IPS-18a (cell line): ENCODE results near the gene BTNL9.
A peak's percentile ranks its signal among the peaks of the same experiment; 100 is the strongest.

Experiments
- H3K27ac ChIP-seq: one replicate; pipeline ENCODE4 v1.5.1; 2013; ENCODE audit warnings: low read length
- H3K27me3 ChIP-seq: one replicate; pipeline ENCODE4 v1.6.1; 2013; ENCODE audit warnings: mild to moderate bottlenecking, low read length; ENCODE audit not compliant: control insufficient read depth, insufficient read depth
- H3K36me3 ChIP-seq: one replicate; pipeline ENCODE4 v1.6.1; 2013; ENCODE audit warnings: low read depth, low read length; ENCODE audit not compliant: control insufficient read depth
- H3K4me1 ChIP-seq: one replicate; pipeline ENCODE4 v1.6.1; 2013; ENCODE audit warnings: low read depth, low read length; ENCODE audit not compliant: control insufficient read depth
- H3K4me3 ChIP-seq: one replicate; pipeline ENCODE4 v1.5.1; 2013; ENCODE audit warnings: low read length
- H3K9ac ChIP-seq: one replicate; pipeline ENCODE4 v1.6.1; 2013; ENCODE audit warnings: mild to moderate bottlenecking, low read length, moderate library complexity
- H3K9me3 ChIP-seq: one replicate; pipeline ENCODE4 v1.6.1; 2013; ENCODE audit warnings: low read depth, low read length; ENCODE audit not compliant: control insufficient read depth

BTNL9 gene

GRCh38 chr5:181028032-181028819 lies 11.8 kb upstream of the BTNL9 start:
- Histone ChIP-seq H3K4me3 (peak overlapping the region; percentile 68), H3K27ac (no peak overlapping the region), H3K27me3 (no peaks in the 10 kb centered on the region), H3K4me1 (peaks cover 10% of the 10 kb centered on the region), H3K36me3 (no peaks in the 10 kb centered on the region), H3K9me3 (no peaks in the 10 kb centered on the region), H3K9ac (no peak overlapping the region)

- H3K9me3 ChIP-seq = no peaks in the 10 kb centered on the region
- no peaks in the 10 kb centered on the region for H3K27me3 ChIP-seq
- H3K27ac ChIP-seq = no peak overlapping the region
- H3K4me3 ChIP-seq = no peak overlapping the region
- no peak overlapping the region for H3K9ac ChIP-seq
- peaks cover 15% of the 10 kb centered on the region for H3K4me1 ChIP-seq
- no peaks in the 10 kb centered on the region for H3K36me3 ChIP-seq
Measured at GRCh38 chr5:181031716-181032115, 8.3 kb upstream of the BTNL9 start.

- no peak overlapping the region for H3K9ac ChIP-seq
- no peak overlapping the region for H3K4me3 ChIP-seq
- H3K27me3 ChIP-seq = no peaks in the 10 kb centered on the region
- no peaks in the 10 kb centered on the region for H3K9me3 ChIP-seq
- H3K27ac ChIP-seq = no peak overlapping the region
- no peaks in the 10 kb centered on the region for H3K36me3 ChIP-seq
- H3K4me1 ChIP-seq = peaks cover 4% of the 10 kb centered on the region
Measured at GRCh38 chr5:181035991-181036815, 3.9 kb upstream of the BTNL9 start.

DNA sequence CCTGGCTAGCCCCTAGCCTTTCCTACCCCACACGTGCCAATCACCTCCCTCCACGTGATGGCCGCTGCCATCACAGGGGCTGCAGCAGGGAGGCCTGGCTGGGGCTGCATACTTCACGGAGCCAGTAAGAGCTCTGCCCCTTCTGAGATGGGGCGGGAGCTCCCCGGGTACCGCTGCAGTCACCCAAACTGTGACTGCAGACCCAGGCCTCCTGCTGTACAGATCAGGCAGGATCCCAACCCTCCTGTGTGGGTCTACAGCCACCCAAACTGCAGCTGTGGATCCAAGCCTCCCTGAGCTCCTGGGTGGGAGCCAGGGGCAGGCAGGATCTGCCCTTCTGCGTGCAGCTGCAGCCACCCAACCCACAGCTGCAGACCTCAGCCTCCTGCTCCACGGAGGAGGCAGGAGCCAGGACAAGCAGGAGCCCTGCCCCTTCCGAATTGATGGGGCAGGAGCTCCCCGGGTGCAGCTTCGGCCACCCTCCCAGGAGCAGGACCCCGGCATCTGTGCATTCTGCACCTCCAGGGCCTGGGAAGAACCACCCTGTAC lies 3.2 kb upstream of the BTNL9 start:
- peaks cover 4% of the 10 kb centered on the region for H3K4me1 ChIP-seq
- H3K36me3 ChIP-seq = no peaks in the 10 kb centered on the region
- no peak overlapping the region for H3K4me3 ChIP-seq
- H3K27me3 ChIP-seq = no peaks in the 10 kb centered on the region
- no peaks in the 10 kb centered on the region for H3K9me3 ChIP-seq
- no peak overlapping the region for H3K27ac ChIP-seq
- no peak overlapping the region for H3K9ac ChIP-seq

DNA sequence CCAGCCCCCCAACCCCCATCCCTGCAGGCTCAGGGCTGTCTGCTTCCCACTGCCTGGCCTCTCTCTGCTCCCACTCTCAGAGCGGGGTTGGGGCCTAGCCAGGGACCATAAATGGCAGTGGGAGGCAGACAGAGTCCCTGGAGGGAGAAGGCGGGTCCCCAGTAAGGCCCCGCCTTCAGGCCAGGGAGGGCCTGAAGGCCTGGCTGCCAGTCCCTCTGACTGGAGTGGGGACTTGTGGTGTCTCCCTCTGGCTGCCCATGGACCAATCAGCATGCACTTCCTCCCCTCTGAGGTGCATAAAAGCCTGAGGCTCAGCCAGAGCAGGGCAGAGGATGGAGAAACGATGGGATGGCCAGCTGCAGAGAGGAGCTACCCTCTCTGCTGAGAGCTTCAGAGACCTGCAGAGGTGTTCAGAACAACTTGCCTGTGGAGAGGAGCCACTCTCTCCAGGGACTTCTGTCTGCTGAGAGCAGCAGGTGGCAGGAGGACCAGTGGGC lies 2.7 kb upstream of the BTNL9 start:
- H3K4me1 ChIP-seq = peaks cover 4% of the 10 kb centered on the region
- H3K27ac ChIP-seq = no peak overlapping the region
- H3K4me3 ChIP-seq = no peak overlapping the region
- H3K36me3 ChIP-seq = no peaks in the 10 kb centered on the region
- H3K9ac ChIP-seq = no peak overlapping the region
- H3K27me3 ChIP-seq = no peaks in the 10 kb centered on the region
- no peaks in the 10 kb centered on the region for H3K9me3 ChIP-seq

GRCh38 chr5:181039471-181039870 lies 595 bp upstream of the BTNL9 start:
- no peaks in the 10 kb centered on the region for H3K27me3 ChIP-seq
- H3K9me3 ChIP-seq = no peaks in the 10 kb centered on the region
- H3K9ac ChIP-seq = no peak overlapping the region
- H3K4me3 ChIP-seq = no peak overlapping the region
- peaks cover 4% of the 10 kb centered on the region for H3K4me1 ChIP-seq
- no peak overlapping the region for H3K27ac ChIP-seq
- no peaks in the 10 kb centered on the region for H3K36me3 ChIP-seq

DNA sequence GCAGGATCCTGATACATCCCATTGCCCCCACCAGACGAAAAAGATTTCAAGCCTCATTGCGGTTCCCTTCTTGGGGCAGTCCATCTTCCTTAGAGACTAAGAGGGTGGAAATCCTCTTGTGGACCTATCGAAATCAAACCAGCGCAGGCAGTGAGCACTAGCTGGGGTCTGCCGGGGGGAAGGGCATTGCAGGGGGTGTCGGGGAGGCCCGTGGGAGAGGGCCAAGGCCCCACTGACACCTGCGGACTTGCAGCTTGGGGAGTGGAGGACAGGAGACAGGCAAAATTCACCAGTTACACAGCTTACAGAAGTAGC lies 522 bp downstream of the BTNL9 start:
- no peaks in the 10 kb centered on the region for H3K9me3 ChIP-seq
- H3K9ac ChIP-seq = no peak overlapping the region
- peaks cover 4% of the 10 kb centered on the region for H3K4me1 ChIP-seq
- no peak overlapping the region for H3K27ac ChIP-seq
- H3K36me3 ChIP-seq = no peaks in the 10 kb centered on the region
- no peak overlapping the region for H3K4me3 ChIP-seq
- no peaks in the 10 kb centered on the region for H3K27me3 ChIP-seq

DNA sequence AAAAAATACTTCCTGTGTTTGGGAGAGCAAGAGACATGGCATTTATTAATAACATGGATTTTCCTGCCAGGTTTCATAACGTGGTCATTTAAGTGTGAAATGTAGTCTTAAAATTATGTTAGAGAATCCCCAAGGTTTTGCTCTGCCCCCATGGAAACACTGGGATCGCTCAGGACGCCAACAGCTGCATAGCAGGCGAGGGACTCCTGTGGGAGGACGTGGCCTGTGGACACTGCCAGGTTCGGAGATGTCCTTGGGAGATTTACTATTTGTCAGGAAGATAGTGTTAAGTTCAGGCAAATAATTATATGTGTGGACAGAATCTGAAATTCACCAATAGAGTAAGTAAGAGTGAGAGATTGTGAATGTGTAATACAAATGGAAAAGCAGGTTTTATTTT lies 977 bp downstream of the BTNL9 start:
- Histone ChIP-seq H3K4me1 (peaks cover 4% of the 10 kb centered on the region), H3K9ac (no peak overlapping the region), H3K27ac (no peak overlapping the region), H3K36me3 (no peaks in the 10 kb centered on the region), H3K9me3 (no peaks in the 10 kb centered on the region), H3K4me3 (no peak overlapping the region), H3K27me3 (no peaks in the 10 kb centered on the region)

GRCh38 chr5:181042036-181042713 lies 2.1 kb downstream of the BTNL9 start:
- peaks cover 7% of the 10 kb centered on the region for H3K27me3 ChIP-seq

DNA sequence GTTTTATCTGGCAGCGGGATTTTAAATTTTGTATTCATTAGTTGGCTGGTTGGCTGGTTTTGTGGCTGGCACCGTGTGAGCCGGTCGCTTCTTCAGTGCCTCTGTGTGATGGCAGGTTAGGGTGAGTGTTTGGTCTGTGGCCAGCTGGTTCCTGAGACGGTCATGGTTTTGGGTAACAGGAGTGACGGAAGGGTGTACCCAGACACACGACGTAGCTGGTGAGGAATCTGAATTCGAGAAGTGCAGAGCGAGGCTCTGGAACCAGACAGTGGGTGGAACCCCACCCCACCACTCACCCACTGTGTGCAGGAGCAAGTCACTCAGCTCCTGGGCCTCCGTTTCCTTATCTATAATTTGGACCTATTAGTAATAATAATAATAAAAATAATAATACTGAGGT lies 2.7 kb downstream of the BTNL9 start:
- Histone ChIP-seq H3K36me3 (no peaks in the 10 kb centered on the region), H3K27me3 (peaks cover 13% of the 10 kb centered on the region), H3K27ac (no peak overlapping the region), H3K9ac (no peak overlapping the region), H3K4me1 (no peaks in the 10 kb centered on the region), H3K9me3 (no peaks in the 10 kb centered on the region), H3K4me3 (no peak overlapping the region)

More at GRCh38 chr5:181042036-181042713, 2.1 kb downstream of the BTNL9 start:
- no peaks in the 10 kb centered on the region for H3K36me3 ChIP-seq
- H3K4me1 ChIP-seq = no peaks in the 10 kb centered on the region
- H3K9ac ChIP-seq = no peak overlapping the region
- H3K27ac ChIP-seq = no peak overlapping the region
- no peak overlapping the region for H3K4me3 ChIP-seq
- H3K9me3 ChIP-seq = no peaks in the 10 kb centered on the region
